ENCODE results near the gene GPSM1. TPM values are rescaled to one million over a fixed set of nuclear protein-coding genes. Genes with fewer than 3 reads are reported as not detected.

Gene GPSM1
- total RNA-seq, 1 donor from 2014 or later: 11.0 TPM

DNA sequence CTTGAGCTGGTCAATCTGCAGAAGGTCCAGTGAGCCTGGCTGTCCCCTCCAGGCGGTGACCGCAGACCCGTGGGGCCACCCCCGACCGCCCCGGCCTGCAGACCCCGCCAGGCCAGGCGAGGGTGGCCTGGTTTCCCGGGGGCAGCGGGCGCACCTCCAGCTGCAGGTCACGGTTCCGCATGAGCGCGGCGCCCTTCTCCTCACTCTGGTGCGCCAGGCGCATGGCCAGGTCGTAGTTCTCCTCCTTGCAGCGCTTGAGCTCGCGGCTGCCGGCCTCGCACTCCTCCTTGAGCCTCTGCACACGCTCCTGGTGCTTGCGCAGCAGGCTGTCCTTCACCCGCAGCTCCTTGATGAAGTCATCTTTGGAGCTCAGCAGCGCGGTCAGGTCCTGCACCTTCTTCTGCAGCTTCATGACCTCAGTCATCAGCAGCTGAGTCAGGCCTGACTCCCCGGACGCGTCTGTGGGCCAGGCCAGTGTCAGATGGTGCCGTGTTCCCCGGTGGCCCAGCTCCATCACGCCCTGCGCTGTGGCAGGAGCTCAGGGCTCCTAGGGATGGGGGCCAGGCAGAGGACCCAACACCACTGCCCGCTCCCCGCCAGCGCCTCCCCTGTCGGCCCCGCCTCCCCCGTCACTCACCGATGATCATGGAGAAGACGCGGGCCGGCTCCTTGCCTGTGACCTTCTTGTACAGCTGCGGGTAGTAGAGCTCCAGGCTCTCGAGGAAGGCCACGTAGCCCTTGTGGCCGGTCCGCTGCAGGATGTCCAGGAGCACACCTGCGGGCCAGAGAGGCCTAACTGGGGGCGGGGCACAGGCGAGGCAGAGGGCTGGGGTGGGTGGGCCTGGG lies 43.6 kb downstream of the GPSM1 start:
- no peak for DNase-seq (ENCODE audit: low spot score)

- no peak for DNase-seq (ENCODE audit: low spot score)
Observed at GRCh38 chr9:136371533-136371880, 44.2 kb downstream of the GPSM1 start.

GRCh38 chr9:136372006-136372405 lies 44.7 kb downstream of the GPSM1 start:
- DNase-seq (ENCODE audit: low spot score): no peak

DNA sequence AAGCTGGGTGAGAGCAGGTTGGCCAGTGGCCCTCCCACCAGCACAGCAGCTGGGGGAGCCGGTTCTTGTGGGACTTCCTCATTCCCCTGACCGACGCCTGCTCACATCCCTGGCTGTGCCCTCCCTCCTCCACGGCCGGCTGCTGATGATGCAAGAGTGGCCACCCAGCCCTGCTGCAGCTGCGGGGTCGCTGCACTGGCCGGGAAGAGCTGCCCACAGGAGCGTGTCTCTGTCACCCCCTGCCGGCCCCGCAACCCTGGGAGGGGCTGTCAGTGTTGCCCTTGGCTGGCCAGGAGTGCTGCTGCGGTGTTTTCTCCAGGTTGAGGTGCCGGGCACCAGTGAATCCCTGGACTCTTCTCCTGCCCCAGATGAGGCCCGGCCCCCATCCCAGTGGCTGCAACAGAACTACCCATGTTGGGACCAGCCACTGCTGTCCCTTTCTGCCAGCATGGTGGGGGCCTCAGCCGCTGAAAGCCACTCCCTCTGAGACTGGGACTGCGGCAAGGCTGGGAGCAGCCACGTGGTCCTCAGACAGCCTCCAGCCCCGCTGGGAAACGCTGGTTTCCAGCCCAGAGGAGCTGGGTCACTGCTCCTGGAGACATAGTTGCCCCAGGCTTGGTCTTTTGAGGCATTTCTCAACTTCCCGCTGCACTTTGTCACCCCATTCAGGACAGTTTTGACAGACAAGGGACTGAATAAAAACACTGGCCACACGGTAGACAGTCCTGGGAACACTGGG lies 45.4 kb downstream of the GPSM1 start:
- DNase-seq (ENCODE audit: low spot score): no peak

- no peak for DNase-seq (ENCODE audit: low spot score)
Observed at GRCh38 chr9:136373300-136374182, 46.2 kb downstream of the GPSM1 start, which contains the start of gene CARD9. Gene CARD9, minus strand, starts transcription at chr9:136373669. Its CDS starts 1,591 bp downstream, at chr9:136372078.

DNA sequence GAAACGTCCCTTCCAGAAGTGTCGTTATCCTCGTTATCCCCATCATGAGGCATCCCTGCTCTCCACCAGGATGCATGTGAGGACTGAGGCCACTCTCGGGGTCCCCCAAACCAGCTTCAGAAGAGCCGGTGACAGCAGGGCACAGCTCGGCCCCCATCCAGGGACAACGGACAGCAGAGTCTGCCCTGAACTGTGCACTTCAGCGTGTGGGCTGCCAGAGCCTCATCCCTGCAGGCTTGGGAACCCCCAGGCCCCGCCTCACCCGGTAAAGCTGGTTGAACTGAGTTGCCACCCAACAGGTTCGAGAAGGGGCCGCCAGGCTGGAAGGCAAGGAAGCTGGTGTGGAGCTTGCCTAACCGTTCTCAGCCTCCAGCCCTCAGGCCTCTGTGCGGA lies 46.8 kb downstream of the GPSM1 start:
- no peak for DNase-seq (ENCODE audit: low spot score)

GRCh38 chr9:136375096-136375495 lies 47.8 kb downstream of the GPSM1 start:
- DNase-seq (ENCODE audit: low spot score): no peak

DNA sequence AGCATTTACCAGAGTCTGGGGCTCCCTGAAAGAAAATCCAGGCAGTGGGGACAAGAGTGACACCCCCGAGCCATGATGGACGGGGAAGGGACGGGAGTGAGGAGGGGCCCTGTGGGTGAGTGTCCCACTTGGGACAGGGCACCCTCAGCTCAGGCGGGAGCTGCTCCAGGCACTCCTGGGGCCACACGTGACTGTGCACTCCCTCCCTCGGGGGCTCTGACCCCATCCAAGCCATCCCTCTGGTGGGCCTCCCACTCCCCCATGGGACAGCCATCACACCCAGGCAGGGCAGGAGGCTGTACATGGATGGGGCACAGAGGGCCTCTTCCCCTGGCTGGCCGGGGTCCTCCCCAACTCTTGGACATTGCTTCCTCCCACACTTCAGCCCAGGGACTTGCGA lies 49.1 kb downstream of the GPSM1 start:
- DNase-seq (ENCODE audit: low spot score): no peak

- no peak for DNase-seq (ENCODE audit: low spot score)
Observed at GRCh38 chr9:136377341-136378169, 50.2 kb downstream of the GPSM1 start.

DNA sequence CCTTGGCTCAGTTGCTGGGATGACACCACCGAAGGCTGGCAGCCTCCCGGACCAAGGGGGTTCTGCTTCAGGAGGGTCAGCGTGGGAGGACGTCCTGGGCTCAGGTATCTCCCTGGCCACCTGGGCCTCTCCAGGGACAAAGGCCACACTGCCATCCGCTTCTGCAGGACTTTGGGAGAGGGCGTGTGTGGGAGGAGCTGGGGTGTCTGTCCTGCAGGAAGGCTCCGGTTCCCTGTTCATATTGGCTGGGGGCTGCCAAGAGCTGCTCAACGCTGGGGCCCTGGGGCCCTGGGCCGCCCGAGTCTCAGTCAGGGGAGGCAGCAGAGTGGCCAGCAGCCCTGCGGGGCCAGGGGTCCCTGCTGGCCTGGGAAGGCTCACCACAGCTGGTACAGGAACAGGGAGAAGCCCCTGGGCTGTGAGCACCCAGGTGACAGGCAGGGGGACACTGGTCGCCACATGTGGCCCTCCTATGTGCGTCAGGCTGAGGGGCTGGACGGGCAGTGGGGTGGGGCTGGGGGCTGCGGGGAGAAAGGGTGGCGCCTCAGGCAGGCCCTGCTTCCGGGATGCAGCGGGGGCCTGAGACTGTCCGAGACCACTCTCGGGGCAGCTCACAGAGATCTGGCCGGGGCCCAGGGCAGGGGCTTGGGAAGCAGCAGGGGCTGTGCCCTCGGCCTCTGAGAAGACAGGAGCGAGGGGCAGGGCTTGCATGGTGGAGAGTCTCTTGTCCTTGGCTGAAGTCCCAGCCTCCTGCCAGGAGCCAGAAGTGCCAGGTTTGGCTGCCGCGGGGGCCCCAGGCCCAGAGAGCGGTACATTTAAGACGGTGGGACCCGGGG lies 51.0 kb downstream of the GPSM1 start:
- no peak for DNase-seq (ENCODE audit: low spot score)

DNA sequence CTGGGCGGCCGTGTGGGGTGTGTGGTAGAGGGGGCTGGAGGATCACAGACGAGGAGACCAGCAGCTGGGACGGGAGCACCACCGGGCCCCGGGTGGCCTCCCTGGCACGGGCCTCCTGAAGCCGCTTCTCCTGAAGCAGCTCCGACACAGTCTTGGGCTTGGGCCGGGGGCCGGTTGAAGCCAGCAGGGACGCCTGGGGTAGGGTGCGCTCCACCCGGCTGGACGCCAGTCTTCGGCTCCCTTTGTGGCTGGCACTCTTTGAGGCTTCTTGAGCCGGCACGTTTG lies 51.6 kb downstream of the GPSM1 start:
- DNase-seq (ENCODE audit: low spot score): no peak

GRCh38 chr9:136379401-136379800 lies 52.1 kb downstream of the GPSM1 start:
- DNase-seq (ENCODE audit: low spot score): no peak

DNA sequence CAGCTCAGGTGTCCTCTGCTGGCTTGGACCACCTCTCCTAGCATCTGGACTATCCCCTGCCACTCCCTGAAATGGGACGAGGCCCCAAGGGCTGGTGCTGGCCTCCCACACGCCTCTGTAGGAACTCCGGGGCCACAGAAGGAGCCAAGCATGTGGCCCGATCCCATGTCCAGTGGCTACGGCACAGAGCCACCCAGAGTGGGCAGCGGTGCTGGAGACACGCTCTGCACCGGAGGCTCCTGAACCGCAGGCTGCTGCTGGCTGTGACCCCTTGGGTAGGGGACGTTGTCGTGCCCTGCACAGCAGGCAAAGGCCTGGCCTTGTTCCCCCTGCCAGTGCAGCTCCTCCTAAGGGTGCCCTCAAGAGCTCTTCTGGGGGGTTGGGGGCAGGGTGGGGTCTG lies 52.6 kb downstream of the GPSM1 start:
- DNase-seq (ENCODE audit: low spot score): no peak

DNA sequence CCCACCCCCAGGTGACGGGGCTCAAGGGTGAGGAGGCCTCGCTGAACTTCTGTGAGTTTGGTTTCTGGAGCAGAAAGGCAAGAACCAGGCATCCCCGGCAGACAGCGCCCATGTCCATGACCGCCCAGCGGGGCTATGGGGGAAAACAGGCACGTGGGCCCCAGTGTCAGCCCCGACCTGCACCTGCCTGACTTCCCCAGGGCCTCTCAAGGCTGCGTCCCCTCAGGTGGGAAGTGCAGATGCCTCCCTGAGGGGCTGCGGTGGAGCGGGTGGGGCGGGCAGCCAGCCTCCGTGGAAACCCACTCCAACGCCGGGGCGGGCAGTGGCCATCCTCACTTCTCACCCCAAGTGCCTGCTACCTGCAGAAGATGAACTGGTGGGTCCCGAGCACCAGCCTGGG lies 53.0 kb downstream of the GPSM1 start:
- DNase-seq (ENCODE audit: low spot score): no peak

GRCh38 chr9:136381311-136381710 lies 54.0 kb downstream of the GPSM1 start:
- no peak for DNase-seq (ENCODE audit: low spot score)

- no peak for DNase-seq (ENCODE audit: low spot score)
Observed at GRCh38 chr9:136381966-136382513, 54.7 kb downstream of the GPSM1 start.

- no peak for DNase-seq (ENCODE audit: low spot score)
Observed at GRCh38 chr9:136383436-136383835, 56.1 kb downstream of the GPSM1 start.

- DNase-seq (ENCODE audit: low spot score): no peak
Observed at GRCh38 chr9:136385015-136385414, 57.7 kb downstream of the GPSM1 start.

GRCh38 chr9:136386018-136386417 lies 58.7 kb downstream of the GPSM1 start:
- no peak for DNase-seq (ENCODE audit: low spot score)

GRCh38 chr9:136387217-136387616 lies 59.9 kb downstream of the GPSM1 start:
- no peak for DNase-seq (ENCODE audit: low spot score)

Measured in mesenteric fat pad (tissue), 1 donor.